ENCODE measurements around the gene CSF3.

Gene CSF3
- 0 to 209 (median 1.7) reads per million in 17 experiments for total RNA-seq

- DNase-seq = peak in 2 of 4 experiments; percentile 24 to 36
These were observed at the start of gene CSF3 for GRCh38 chr17:40015005-40015997. Gene CSF3, plus strand, starts transcription at chr17:40015440. Its CDS starts 35 bp downstream, at chr17:40015475.

- no peak for DNase-seq
These were observed 48.5 kb upstream of the CSF3 start for GRCh38 chr17:39966771-39967170.

- no peak for DNase-seq
These were observed 46.5 kb upstream of the CSF3 start for GRCh38 chr17:39968761-39969160.

- peak; percentile 63 to 84 (median 78) for DNase-seq
These were observed 45.9 kb upstream of the CSF3 start for GRCh38 chr17:39969375-39969774.

GRCh38 chr17:39970157-39970692, 45.0 kb upstream of the CSF3 start:
- no peak for DNase-seq

GRCh38 chr17:39971076-39971603, 44.1 kb upstream of the CSF3 start:
- no peak for DNase-seq

- peak; percentile 79 to 92 (median 85) for DNase-seq
These were observed 43.0 kb upstream of the CSF3 start for GRCh38 chr17:39972271-39972670.

GRCh38 chr17:39973496-39973895, 41.7 kb upstream of the CSF3 start:
- DNase-seq = no peak

- no peak for DNase-seq
These were observed 40.8 kb upstream of the CSF3 start for GRCh38 chr17:39974433-39974832.

GRCh38 chr17:39975801-39976200, 39.4 kb upstream of the CSF3 start:
- DNase-seq = no peak

- DNase-seq = peak; percentile 42 to 65 (median 62)
These were observed 36.1 kb upstream of the CSF3 start for GRCh38 chr17:39979016-39979670.

- peak; percentile 16 to 43 (median 37) for DNase-seq
These were observed 35.3 kb upstream of the CSF3 start for GRCh38 chr17:39979893-39980350.

GRCh38 chr17:39980351-39981206, 34.7 kb upstream of the CSF3 start, which contains the start of gene PSMD3:
Gene PSMD3, plus strand, starts transcription at chr17:39980807. Its CDS starts 164 bp downstream, at chr17:39980971.
- DNase-seq = peak; percentile 98 to 100 (median 100)

- DNase-seq = peak in 1 of 4 experiments; percentile 12
These were observed 34.0 kb upstream of the CSF3 start for GRCh38 chr17:39981207-39981741.

- peak in 3 of 4 experiments; percentile 13 to 48 (median 18) for DNase-seq
These were observed 33.4 kb upstream of the CSF3 start for GRCh38 chr17:39981766-39982375.

GRCh38 chr17:39988206-39988810, 26.9 kb upstream of the CSF3 start:
- no peak for DNase-seq

GRCh38 chr17:39994448-39994847, 20.8 kb upstream of the CSF3 start:
- no peak for DNase-seq

- DNase-seq = no peak
These were observed 19.8 kb upstream of the CSF3 start for GRCh38 chr17:39995438-39995837.

GRCh38 chr17:39996162-39996561, 19.1 kb upstream of the CSF3 start:
- DNase-seq = no peak

- DNase-seq = peak; percentile 44 to 82 (median 64)
These were observed 18.4 kb upstream of the CSF3 start for GRCh38 chr17:39996800-39997199.

Data from suppressor macrophage (primary cell).